Omental fat pad (tissue), 4 donors: ENCODE measurements around the gene SUPT3H. TPM values are rescaled to one million over a fixed set of nuclear protein-coding genes. Genes with fewer than 3 reads are reported as not detected.
"Not testable (repeated sequence)": the region's sequence is repeated elsewhere in the genome, so short reads cannot be mapped to it uniquely, and the experiment has no call there.

Source experiments
- ATAC-seq: fragments of 150-250 bp; one replicate; pipeline ENCODE4 v1.9.1; 2016; ENCODE audit warnings: mild to moderate bottlenecking, moderate library complexity; ENCODE audit not compliant: low FRiP score
- DNase-seq: peaks from one replicate; pipeline ENCODE4 v3.0.0-alpha.2; 2019; ENCODE audit warnings: low spot score
- CTCF ChIP-seq, 3 donors: fragments of 450-650 bp; IDR thresholded peaks; one replicate each; pipeline ENCODE4 v1.5.1; 2016 to 2017; ENCODE audit warnings: antibody characterized with exemption in 3 of 3, mild to moderate bottlenecking in 3 of 3, moderate library complexity in 2 of 3
- total RNA-seq, 4 donors: library from RNA; depleted of rRNA; stranded (reverse); fragments of >200 nt; gene quantifications; one replicate each; pipeline ENCODE4 v1.1.0, GENCODE V29; 2016

Gene SUPT3H
- total RNA-seq, 4 donors from 2014 or later, result 2.2 to 8.4 (median 5.2) TPM

- no peak for TF ChIP-seq CTCF (IDR thresholded peaks at IDR 0.05)
- no peak for DNase-seq
- no peak for ATAC-seq
Measured at GRCh38 chr6:45302832-45303231, 74.9 kb downstream of the SUPT3H start.

- ATAC-seq, result no peak
- TF ChIP-seq CTCF (IDR thresholded peaks at IDR 0.05), result no peak
- no peak for DNase-seq
Measured at GRCh38 chr6:45301348-45302142, 76.2 kb downstream of the SUPT3H start.

- ATAC-seq, result no peak
- DNase-seq, result no peak
- TF ChIP-seq CTCF (IDR thresholded peaks at IDR 0.05), result no peak
Measured at GRCh38 chr6:45300736-45301135, 77.0 kb downstream of the SUPT3H start.

GRCh38 chr6:45299096-45299581 is 78.6 kb downstream of the SUPT3H start:
- TF ChIP-seq CTCF (IDR thresholded peaks at IDR 0.05), result no peak
- no peak for ATAC-seq
- no peak for DNase-seq

- no peak for ATAC-seq
- no peak for DNase-seq
- no peak for TF ChIP-seq CTCF (IDR thresholded peaks at IDR 0.05)
Measured at GRCh38 chr6:45297320-45297719, 80.4 kb downstream of the SUPT3H start.

GRCh38 chr6:45294065-45294701 is 83.6 kb downstream of the SUPT3H start:
- not testable (repeated sequence) for DNase-seq, ATAC-seq

- no peak for DNase-seq
- no peak for ATAC-seq
- TF ChIP-seq CTCF (IDR thresholded peaks at IDR 0.05), result no peak
Measured at GRCh38 chr6:45293306-45293705, 84.4 kb downstream of the SUPT3H start.
